HepG2 (cell line): Measurements from ENCODE around the gene RPS15A. TPM values are rescaled to one million over a fixed set of nuclear protein-coding genes. Genes with fewer than 3 reads are reported as not detected.

Experiments
- CCDC6 ChIP-seq: sonication (generic); formaldehyde crosslinking; IDR thresholded peaks from 2 replicates; pipeline ENCODE4 v1.8.1; 2022; ENCODE audit warnings: mild to moderate bottlenecking, missing genetic modification reagents, moderate library complexity
- DNMT1 ChIP-seq: sonication (generic); formaldehyde crosslinking; IDR thresholded peaks from 2 replicates; pipeline ENCODE4 v1.5.1; 2020; ENCODE audit warnings: mild to moderate bottlenecking, missing genetic modification reagents
- GATAD1 ChIP-seq: IDR thresholded peaks from 2 replicates; pipeline ENCODE4 v1.6.1; 2016; ENCODE audit warnings: missing genetic modification reagents, missing compliant biosample characterization
- GFI1 ChIP-seq: sonication (generic); formaldehyde crosslinking; IDR thresholded peaks from 2 replicates; pipeline ENCODE4 v1.5.0; 2020; ENCODE audit warnings: missing genetic modification reagents, mild to moderate bottlenecking, borderline replicate concordance
- HNF1A ChIP-seq, 2 experiments: sonication (generic) in 1 of 2; formaldehyde crosslinking in 1 of 2; IDR thresholded peaks; 2 replicates each; pipeline versions ENCODE4 v1.4.0 to v1.6.1; 2016 to 2020; ENCODE audit warnings: borderline replicate concordance in 1 of 2, low read depth in 1 of 2, mild to moderate bottlenecking in 1 of 2, missing genetic modification reagents in 1 of 2
- MEF2D ChIP-seq: sonication (generic); formaldehyde crosslinking; IDR thresholded peaks from 2 replicates; pipeline ENCODE4 v1.5.1; 2020; ENCODE audit warnings: mild to moderate bottlenecking, missing genetic modification reagents
- NFKBIZ ChIP-seq: IDR thresholded peaks from 2 replicates; pipeline ENCODE4 v1.6.1; 2018; ENCODE audit warnings: missing genetic modification reagents, missing compliant biosample characterization
- RAD51 ChIP-seq: fragments of 450-650 bp; IDR thresholded peaks from 2 replicates; pipeline ENCODE4 v1.6.1; 2016; ENCODE audit warnings: borderline replicate concordance
- TGIF2 ChIP-seq: IDR thresholded peaks from 2 replicates; pipeline ENCODE4 v1.6.1; 2016; ENCODE audit warnings: control low read depth, missing compliant biosample characterization
- TOE1 ChIP-seq: sonication (generic); formaldehyde crosslinking; IDR thresholded peaks from 2 replicates; pipeline ENCODE4 v1.4.0; 2020; ENCODE audit warnings: mild to moderate bottlenecking, missing genetic modification reagents
- TRAFD1 ChIP-seq: sonication (generic); formaldehyde crosslinking; IDR thresholded peaks from 2 replicates; pipeline ENCODE4 v1.5.1; 2020; ENCODE audit warnings: missing genetic modification reagents, mild to moderate bottlenecking, borderline replicate concordance
- U2AF2 ChIP-seq: fragments of 200-400 bp; formaldehyde crosslinking; IDR thresholded peaks from 2 replicates; pipeline ENCODE4 v1.6.1; 2017; ENCODE audit warnings: low read depth, mild to moderate bottlenecking, low read length
- YEATS2 ChIP-seq: sonication (generic); formaldehyde crosslinking; IDR thresholded peaks from 2 replicates; pipeline ENCODE4 v1.4.0; 2020; ENCODE audit warnings: missing genetic modification reagents, borderline replicate concordance
- ZFYVE20 ChIP-seq: sonication (generic); formaldehyde crosslinking; IDR thresholded peaks from 2 replicates; pipeline ENCODE4 v1.8.0; 2023; ENCODE audit warnings: low read depth, mild to moderate bottlenecking, moderate library complexity, missing genetic modification reagents, borderline replicate concordance
- ZNF720 ChIP-seq: sonication (generic); formaldehyde crosslinking; IDR thresholded peaks from 2 replicates; pipeline ENCODE4 v1.4.0; 2020; ENCODE audit warnings: missing genetic modification reagents
- polyA plus RNA-seq, 8 experiments: library from polyadenylated mRNA; depleted of rRNA in 3 of 8; stranded (reverse) in 7 of 8; unstranded in 1 of 8; fragments of >200 nt; fragmentation: Illumina TruSeq in 4 of 8; extraction: Trizol in 4 of 8; gene quantifications; 2 replicates each; pipeline versions ENCODE4 v1.2.1 to v1.2.3, GENCODE V29; 2011 to 2016; ENCODE audit warnings: low read depth in 4 of 8, missing spikeins in 1 of 8, mixed read lengths in 1 of 8; ENCODE audit not compliant: insufficient read depth in 1 of 8
- total RNA-seq, 5 experiments: library from RNA; depleted of rRNA; stranded (reverse); fragments of >200 nt; fragmentation: Illumina TruSeq; extraction: Trizol; gene quantifications; 2 replicates each; pipeline ENCODE4 v1.2.3, GENCODE V29; 2016; ENCODE audit warnings: low read depth in 1 of 5
- TF ChIP-seq, protein P1 (sequence below): sonication (generic); formaldehyde crosslinking; IDR thresholded peaks from 2 replicates; pipeline ENCODE4 v1.4.0; 2020; ENCODE audit warnings: low read depth, missing genetic modification reagents

Gene RPS15A
- total and polyA plus RNA-seq, 2 of the 13 experiments (the other 11 are each of a cell fraction or from before 2014, with no cell fraction given) = 5,489 to 9,457 TPM

DNA sequence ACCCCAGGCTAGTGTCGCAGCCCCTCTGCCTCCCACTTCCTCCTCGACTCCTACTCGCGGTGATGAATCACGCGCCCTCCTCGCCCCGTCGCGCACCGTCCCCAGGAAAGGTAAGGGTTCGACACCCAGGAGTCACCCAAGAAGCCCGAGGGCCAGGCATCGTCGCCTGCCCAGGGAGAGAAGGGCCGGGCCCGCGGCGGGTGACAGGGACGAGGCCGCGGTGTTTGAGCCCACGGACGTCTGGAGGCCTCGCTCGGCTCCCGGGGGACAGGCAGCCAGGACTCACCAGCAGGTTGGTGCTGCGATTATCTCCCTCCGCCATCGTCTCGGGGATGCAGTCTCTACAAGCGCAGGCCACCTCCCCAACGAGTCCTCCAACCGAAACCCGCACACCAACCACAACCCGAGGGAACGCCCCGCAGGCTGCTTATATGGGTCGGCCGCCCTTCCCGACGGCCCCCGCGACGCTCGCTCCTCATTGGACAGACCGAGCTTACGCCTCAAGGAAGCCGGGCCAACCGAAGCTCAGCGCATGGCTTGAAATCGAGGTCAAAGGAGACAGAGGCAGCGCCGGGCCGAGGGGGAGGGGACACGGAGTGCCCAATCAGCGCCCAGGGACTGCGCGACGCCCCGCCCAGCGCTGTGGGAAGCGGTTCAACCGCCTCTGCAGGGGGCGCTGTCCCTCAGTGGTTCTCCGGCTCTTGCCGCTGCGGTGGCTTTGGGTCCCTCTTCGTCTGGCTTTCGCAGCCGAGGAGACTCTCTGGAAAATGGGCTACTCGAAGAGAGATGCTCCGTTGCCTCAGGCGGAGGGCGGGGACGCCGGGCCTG, 11.2 kb upstream of the RPS15A start, which contains the start of gene ARL6IP1 (continued):
- TF ChIP-seq, protein P1, sequence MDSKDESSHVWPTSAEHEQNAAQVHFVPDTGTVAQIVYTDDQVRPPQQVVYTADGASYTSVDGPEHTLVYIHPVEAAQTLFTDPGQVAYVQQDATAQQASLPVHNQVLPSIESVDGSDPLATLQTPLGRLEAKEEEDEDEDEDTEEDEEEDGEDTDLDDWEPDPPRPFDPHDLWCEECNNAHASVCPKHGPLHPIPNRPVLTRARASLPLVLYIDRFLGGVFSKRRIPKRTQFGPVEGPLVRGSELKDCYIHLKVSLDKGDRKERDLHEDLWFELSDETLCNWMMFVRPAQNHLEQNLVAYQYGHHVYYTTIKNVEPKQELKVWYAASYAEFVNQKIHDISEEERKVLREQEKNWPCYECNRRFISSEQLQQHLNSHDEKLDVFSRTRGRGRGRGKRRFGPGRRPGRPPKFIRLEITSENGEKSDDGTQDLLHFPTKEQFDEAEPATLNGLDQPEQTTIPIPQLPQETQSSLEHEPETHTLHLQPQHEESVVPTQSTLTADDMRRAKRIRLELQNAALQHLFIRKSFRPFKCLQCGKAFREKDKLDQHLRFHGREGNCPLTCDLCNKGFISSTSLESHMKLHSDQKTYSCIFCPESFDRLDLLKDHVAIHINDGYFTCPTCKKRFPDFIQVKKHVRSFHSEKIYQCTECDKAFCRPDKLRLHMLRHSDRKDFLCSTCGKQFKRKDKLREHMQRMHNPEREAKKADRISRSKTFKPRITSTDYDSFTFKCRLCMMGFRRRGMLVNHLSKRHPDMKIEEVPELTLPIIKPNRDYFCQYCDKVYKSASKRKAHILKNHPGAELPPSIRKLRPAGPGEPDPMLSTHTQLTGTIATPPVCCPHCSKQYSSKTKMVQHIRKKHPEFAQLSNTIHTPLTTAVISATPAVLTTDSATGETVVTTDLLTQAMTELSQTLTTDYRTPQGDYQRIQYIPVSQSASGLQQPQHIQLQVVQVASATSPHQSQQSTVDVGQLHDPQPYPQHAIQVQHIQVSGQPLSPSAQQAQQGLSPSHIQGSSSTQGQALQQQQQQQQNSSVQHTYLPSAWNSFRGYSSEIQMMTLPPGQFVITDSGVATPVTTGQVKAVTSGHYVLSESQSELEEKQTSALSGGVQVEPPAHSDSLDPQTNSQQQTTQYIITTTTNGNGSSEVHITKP (CRISPR knock-in tag) = peak; percentile 90
- TF ChIP-seq TRAFD1 (CRISPR knock-in tag) = no peak; the same call in 1 of the 2 replicates
- TF ChIP-seq NFKBIZ = peak; percentile 98
- TF ChIP-seq TGIF2 (CRISPR knock-in tag) = peak; percentile 99
- peak; percentile 91 for TF ChIP-seq GFI1
- TF ChIP-seq DNMT1 (CRISPR knock-in tag) = peak; percentile 97; the same call in 1 of the 2 replicates
- peak; percentile 92; the same call in 1 of the 2 replicates for TF ChIP-seq MEF2D (CRISPR knock-in tag)
- TF ChIP-seq ZNF720 = 0 out of 2 replicates have a peak, but pooled peaks have one; percentile 39
- TF ChIP-seq TOE1 (CRISPR knock-in tag) = peak; percentile 96
- TF ChIP-seq GATAD1 = peak; percentile 94
- TF ChIP-seq U2AF2 = peak; percentile 90
- peak; percentile 99 for TF ChIP-seq CCDC6 (CRISPR knock-in tag)
- TF ChIP-seq ZFYVE20 = peak; percentile 94
- 0 out of 2 replicates have a peak, but pooled peaks have one; percentile 37 for TF ChIP-seq HNF1A (IDR thresholded peaks at IDR 0.05; ENCODE audit: low read depth)
- TF ChIP-seq HNF1A (CRISPR knock-in tag; IDR thresholded peaks at IDR 0.05; ENCODE audit: borderline replicate concordance) = peak; percentile 88
- no peak for TF ChIP-seq RAD51
- peak; percentile 95; the same call in 1 of the 2 replicates for TF ChIP-seq YEATS2 (CRISPR knock-in tag)
